Measurements from ENCODE around the gene SYT1.

SYT1 gene

DNA sequence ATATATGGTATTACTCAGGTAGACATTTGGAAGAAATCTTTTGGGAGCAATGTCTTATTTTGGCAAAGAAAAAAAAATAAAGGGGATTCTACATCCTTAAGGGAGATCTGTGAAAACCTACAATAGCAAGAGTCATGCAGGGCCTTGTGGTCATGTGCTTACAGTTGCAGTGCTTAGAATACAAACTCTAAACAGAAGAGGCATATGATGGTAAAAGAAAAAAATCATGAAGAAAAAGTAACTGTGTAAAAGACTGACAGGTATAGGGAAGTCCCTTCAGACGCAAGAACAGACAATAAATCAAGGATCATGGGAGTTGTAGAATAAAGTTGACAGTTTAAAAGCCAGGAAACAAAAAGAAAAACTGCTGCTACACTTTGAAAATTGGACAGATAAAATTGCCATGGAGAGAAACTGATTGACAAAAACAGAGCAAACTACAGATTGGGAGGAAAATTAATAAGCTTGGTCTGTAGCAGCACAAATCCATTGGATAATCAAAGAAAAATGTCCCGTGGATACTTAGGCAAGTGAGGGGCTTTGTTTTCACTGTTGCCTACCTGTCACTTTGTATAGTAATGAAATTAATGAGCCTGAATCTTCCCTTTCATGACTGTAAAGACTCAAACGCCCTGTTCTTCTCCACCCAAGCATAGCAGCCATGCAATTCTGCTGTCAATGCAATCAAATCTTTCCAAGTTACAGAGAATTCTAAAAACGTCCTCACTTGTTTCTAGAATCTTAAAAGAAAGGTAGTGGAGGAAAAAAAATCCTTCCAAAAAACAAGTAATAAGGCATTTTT, 402.0 kb downstream of the SYT1 start:
- TF ChIP-seq, protein P1, sequence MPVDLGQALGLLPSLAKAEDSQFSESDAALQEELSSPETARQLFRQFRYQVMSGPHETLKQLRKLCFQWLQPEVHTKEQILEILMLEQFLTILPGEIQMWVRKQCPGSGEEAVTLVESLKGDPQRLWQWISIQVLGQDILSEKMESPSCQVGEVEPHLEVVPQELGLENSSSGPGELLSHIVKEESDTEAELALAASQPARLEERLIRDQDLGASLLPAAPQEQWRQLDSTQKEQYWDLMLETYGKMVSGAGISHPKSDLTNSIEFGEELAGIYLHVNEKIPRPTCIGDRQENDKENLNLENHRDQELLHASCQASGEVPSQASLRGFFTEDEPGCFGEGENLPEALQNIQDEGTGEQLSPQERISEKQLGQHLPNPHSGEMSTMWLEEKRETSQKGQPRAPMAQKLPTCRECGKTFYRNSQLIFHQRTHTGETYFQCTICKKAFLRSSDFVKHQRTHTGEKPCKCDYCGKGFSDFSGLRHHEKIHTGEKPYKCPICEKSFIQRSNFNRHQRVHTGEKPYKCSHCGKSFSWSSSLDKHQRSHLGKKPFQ (tag by site-specific recombination; IDR thresholded peaks at IDR 0.05) = no peak
- TF ChIP-seq, protein P2, sequence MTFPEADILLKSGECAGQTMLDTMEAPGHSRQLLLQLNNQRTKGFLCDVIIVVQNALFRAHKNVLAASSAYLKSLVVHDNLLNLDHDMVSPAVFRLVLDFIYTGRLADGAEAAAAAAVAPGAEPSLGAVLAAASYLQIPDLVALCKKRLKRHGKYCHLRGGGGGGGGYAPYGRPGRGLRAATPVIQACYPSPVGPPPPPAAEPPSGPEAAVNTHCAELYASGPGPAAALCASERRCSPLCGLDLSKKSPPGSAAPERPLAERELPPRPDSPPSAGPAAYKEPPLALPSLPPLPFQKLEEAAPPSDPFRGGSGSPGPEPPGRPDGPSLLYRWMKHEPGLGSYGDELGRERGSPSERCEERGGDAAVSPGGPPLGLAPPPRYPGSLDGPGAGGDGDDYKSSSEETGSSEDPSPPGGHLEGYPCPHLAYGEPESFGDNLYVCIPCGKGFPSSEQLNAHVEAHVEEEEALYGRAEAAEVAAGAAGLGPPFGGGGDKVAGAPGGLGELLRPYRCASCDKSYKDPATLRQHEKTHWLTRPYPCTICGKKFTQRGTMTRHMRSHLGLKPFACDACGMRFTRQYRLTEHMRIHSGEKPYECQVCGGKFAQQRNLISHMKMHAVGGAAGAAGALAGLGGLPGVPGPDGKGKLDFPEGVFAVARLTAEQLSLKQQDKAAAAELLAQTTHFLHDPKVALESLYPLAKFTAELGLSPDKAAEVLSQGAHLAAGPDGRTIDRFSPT (tag by site-specific recombination; IDR thresholded peaks at IDR 0.05) = no peak
- TF ChIP-seq, protein P3, sequence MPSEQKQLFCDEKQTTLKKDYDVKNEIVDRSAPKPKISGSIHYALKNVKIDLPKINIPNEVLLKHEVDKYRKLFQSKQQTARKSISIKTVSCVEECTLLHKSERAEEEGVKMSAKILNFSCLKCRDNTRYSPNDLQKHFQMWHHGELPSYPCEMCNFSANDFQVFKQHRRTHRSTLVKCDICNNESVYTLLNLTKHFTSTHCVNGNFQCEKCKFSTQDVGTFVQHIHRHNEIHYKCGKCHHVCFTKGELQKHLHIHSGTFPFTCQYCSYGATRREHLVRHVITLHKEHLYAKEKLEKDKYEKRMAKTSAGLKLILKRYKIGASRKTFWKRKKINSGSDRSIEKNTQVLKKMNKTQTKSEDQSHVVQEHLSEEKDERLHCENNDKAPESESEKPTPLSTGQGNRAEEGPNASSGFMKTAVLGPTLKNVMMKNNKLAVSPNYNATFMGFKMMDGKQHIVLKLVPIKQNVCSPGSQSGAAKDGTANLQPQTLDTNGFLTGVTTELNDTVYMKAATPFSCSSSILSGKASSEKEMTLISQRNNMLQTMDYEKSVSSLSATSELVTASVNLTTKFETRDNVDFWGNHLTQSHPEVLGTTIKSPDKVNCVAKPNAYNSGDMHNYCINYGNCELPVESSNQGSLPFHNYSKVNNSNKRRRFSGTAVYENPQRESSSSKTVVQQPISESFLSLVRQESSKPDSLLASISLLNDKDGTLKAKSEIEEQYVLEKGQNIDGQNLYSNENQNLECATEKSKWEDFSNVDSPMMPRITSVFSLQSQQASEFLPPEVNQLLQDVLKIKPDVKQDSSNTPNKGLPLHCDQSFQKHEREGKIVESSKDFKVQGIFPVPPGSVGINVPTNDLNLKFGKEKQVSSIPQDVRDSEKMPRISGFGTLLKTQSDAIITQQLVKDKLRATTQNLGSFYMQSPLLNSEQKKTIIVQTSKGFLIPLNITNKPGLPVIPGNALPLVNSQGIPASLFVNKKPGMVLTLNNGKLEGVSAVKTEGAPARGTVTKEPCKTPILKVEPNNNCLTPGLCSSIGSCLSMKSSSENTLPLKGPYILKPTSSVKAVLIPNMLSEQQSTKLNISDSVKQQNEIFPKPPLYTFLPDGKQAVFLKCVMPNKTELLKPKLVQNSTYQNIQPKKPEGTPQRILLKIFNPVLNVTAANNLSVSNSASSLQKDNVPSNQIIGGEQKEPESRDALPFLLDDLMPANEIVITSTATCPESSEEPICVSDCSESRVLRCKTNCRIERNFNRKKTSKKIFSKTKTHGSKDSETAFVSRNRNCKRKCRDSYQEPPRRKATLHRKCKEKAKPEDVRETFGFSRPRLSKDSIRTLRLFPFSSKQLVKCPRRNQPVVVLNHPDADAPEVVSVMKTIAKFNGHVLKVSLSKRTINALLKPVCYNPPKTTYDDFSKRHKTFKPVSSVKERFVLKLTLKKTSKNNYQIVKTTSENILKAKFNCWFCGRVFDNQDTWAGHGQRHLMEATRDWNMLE (tag by site-specific recombination; conservative IDR thresholded peaks at IDR 0.05; ENCODE audit: low read depth) = no peak
- TF ChIP-seq, protein P4, sequence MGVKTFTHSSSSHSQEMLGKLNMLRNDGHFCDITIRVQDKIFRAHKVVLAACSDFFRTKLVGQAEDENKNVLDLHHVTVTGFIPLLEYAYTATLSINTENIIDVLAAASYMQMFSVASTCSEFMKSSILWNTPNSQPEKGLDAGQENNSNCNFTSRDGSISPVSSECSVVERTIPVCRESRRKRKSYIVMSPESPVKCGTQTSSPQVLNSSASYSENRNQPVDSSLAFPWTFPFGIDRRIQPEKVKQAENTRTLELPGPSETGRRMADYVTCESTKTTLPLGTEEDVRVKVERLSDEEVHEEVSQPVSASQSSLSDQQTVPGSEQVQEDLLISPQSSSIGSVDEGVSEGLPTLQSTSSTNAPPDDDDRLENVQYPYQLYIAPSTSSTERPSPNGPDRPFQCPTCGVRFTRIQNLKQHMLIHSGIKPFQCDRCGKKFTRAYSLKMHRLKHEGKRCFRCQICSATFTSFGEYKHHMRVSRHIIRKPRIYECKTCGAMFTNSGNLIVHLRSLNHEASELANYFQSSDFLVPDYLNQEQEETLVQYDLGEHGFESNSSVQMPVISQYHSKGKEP (tag by site-specific recombination; IDR thresholded peaks at IDR 0.05) = no peak
- TF ChIP-seq ZNF404 (tag by site-specific recombination; IDR thresholded peaks at IDR 0.05) (no peak), ZNF311 (tag by site-specific recombination; IDR thresholded peaks at IDR 0.05; ENCODE audit: borderline replicate concordance) (no peak), ZNF132 (tag by site-specific recombination; IDR thresholded peaks at IDR 0.05; ENCODE audit: borderline replicate concordance) (no peak), SCRT1 (tag by site-specific recombination; IDR thresholded peaks at IDR 0.05; ENCODE audit: borderline replicate concordance) (no peak)
- TF ChIP-seq, protein P5, sequence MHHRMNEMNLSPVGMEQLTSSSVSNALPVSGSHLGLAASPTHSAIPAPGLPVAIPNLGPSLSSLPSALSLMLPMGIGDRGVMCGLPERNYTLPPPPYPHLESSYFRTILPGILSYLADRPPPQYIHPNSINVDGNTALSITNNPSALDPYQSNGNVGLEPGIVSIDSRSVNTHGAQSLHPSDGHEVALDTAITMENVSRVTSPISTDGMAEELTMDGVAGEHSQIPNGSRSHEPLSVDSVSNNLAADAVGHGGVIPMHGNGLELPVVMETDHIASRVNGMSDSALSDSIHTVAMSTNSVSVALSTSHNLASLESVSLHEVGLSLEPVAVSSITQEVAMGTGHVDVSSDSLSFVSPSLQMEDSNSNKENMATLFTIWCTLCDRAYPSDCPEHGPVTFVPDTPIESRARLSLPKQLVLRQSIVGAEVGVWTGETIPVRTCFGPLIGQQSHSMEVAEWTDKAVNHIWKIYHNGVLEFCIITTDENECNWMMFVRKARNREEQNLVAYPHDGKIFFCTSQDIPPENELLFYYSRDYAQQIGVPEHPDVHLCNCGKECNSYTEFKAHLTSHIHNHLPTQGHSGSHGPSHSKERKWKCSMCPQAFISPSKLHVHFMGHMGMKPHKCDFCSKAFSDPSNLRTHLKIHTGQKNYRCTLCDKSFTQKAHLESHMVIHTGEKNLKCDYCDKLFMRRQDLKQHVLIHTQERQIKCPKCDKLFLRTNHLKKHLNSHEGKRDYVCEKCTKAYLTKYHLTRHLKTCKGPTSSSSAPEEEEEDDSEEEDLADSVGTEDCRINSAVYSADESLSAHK (tag by site-specific recombination; IDR thresholded peaks at IDR 0.05) = no peak
- TF ChIP-seq, protein P6, sequence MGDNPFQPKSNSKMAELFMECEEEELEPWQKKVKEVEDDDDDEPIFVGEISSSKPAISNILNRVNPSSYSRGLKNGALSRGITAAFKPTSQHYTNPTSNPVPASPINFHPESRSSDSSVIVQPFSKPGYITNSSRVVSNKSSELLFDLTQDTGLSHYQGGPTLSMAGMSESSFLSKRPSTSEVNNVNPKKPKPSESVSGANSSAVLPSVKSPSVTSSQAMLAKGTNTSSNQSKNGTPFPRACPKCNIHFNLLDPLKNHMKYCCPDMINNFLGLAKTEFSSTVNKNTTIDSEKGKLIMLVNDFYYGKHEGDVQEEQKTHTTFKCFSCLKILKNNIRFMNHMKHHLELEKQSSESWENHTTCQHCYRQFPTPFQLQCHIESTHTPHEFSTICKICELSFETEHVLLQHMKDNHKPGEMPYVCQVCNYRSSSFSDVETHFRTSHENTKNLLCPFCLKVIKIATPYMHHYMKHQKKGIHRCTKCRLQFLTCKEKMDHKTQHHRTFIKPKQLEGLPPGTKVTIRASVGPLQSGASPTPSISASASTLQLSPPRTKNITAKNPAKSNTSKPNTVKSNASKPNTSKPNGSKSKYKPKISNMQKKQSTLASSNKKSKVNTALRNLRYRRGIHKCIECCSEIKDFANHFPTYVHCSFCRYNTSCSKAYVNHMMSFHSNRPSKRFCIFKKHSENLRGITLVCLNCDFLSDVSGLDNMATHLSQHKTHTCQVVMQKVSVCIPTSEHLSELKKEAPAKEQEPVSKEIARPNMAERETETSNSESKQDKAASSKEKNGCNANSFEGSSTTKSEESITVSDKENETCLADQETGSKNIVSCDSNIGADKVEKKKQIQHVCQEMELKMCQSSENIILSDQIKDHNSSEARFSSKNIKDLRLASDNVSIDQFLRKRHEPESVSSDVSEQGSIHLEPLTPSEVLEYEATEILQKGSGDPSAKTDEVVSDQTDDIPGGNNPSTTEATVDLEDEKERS (tag by site-specific recombination; IDR thresholded peaks at IDR 0.05) = no peak
- TF ChIP-seq, protein P7, sequence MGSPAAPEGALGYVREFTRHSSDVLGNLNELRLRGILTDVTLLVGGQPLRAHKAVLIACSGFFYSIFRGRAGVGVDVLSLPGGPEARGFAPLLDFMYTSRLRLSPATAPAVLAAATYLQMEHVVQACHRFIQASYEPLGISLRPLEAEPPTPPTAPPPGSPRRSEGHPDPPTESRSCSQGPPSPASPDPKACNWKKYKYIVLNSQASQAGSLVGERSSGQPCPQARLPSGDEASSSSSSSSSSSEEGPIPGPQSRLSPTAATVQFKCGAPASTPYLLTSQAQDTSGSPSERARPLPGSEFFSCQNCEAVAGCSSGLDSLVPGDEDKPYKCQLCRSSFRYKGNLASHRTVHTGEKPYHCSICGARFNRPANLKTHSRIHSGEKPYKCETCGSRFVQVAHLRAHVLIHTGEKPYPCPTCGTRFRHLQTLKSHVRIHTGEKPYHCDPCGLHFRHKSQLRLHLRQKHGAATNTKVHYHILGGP (tag by site-specific recombination; IDR thresholded peaks at IDR 0.05) = no peak
- TF ChIP-seq, protein P8, sequence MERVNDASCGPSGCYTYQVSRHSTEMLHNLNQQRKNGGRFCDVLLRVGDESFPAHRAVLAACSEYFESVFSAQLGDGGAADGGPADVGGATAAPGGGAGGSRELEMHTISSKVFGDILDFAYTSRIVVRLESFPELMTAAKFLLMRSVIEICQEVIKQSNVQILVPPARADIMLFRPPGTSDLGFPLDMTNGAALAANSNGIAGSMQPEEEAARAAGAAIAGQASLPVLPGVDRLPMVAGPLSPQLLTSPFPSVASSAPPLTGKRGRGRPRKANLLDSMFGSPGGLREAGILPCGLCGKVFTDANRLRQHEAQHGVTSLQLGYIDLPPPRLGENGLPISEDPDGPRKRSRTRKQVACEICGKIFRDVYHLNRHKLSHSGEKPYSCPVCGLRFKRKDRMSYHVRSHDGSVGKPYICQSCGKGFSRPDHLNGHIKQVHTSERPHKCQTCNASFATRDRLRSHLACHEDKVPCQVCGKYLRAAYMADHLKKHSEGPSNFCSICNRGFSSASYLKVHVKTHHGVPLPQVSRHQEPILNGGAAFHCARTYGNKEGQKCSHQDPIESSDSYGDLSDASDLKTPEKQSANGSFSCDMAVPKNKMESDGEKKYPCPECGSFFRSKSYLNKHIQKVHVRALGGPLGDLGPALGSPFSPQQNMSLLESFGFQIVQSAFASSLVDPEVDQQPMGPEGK (tag by site-specific recombination; IDR thresholded peaks at IDR 0.05) = no peak
- POLR2A ChIA-PET = no interaction called here
- Histone ChIP-seq H3K4me3 (ENCODE audit: low read depth, low read length) (no peak overlapping the region), H3K9me3 (ENCODE audit: control insufficient read depth, insufficient read depth, low read depth, low read length) (no peaks in the 10 kb centered on the region), H3K4me1 (ENCODE audit: control insufficient read depth, insufficient read depth, low read length) (no peaks in the 10 kb centered on the region), H3K36me3 (ENCODE audit: control insufficient read depth in 2 of 2, insufficient read depth in 1 of 2, low read length in 2 of 2) (no peaks in the 10 kb centered on the region), H3K27ac (ENCODE audit: extremely low read depth, low read depth, low read length) (no peak overlapping the region)
- CTCF ChIA-PET = interaction anchor here (0.6 to 1.1 kb wide), 2 partner anchors 44 to 78 kb away, joined by 4 read pairs; no protein-coding TSS in a partner anchor

All from HEK293 (cell line).